ENCODE data around the gene KRTAP12-1. TPM values are rescaled to one million over a fixed set of nuclear protein-coding genes. Genes with fewer than 3 reads are reported as not detected.

The KRTAP12-1 gene
- total and polyA plus RNA-seq, 2 of the 8 experiments (the other 6 are each of a cell fraction or from before 2014, with no cell fraction given): 0.50 to 0.73 TPM

DNA sequence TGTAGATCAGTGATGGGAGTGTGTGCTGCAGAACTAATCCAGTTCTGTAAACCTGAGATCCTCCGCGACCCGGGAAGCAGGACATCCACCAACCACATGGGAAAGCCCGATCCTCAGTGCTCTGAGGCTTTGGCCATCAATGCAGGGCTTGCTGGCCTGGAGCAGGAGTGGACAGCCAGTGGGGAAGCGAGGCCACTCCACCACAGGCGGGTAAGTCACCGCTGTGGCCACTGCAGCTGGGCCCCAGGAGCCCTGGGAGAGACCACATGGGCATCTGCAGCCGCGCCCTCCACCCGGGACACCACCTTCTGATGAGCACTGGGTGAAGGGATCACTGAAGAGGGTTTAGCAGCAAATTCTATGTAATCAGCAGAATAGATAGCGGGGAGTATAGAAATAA lies 811 bp downstream of the KRTAP12-1 start:
- ChIA-PET POLR2A (ENCODE audit: partially characterized antibody) (no interaction called here), CTCF (ENCODE audit: partially characterized antibody) (interaction anchor here (1.5 kb wide), 1 partner anchor 10 kb away, joined by 3 read pairs; no protein-coding TSS in a partner anchor)
- Histone ChIP-seq H2BK20ac (ENCODE audit: low read length) (no peak overlapping the region), H2BK12ac (ENCODE audit: low read depth, low read length) (no peak overlapping the region), H3K79me2 (ENCODE audit: control insufficient read depth in 1 of 2, insufficient read depth in 2 of 2, low read length in 2 of 2) (no peaks in the 10 kb centered on the region), H3K23me2 (ENCODE audit: low read depth, low read length) (no peaks in the 10 kb centered on the region), H4K5ac (ENCODE audit: insufficient read length, low read depth, low read length) (no peak overlapping the region), H2BK15ac (ENCODE audit: low read length) (no peak overlapping the region), H2BK120ac (replicated peaks; ENCODE audit: low read depth, low read length) (no peak overlapping the region), H3K79me1 (ENCODE audit: low read depth, low read length) (no peaks in the 10 kb centered on the region), H4K8ac (ENCODE audit: extremely low read depth, insufficient read depth, low read length) (no peak overlapping the region; the same call in 1 of the 2 replicates), H3K27ac (ENCODE audit: low read depth, low read length) (no peak overlapping the region), H3K4me2 (ENCODE audit: insufficient read depth in 1 of 2, low read depth in 2 of 2, low read length in 2 of 2) (no peak overlapping the region), H3K56ac (replicated peaks; ENCODE audit: insufficient read length, low read depth, low read length) (no peak overlapping the region), H2AFZ (ENCODE audit: low read length) (no peak overlapping the region), H3K14ac (ENCODE audit: insufficient read length) (no peak overlapping the region), H3K9me3 (ENCODE audit: insufficient read depth in 2 of 2, low read depth in 1 of 2, low read length in 1 of 2) (no peaks in the 10 kb centered on the region), H3K23ac (ENCODE audit: insufficient read length) (no peak overlapping the region), H2BK5ac (ENCODE audit: low read depth, low read length) (no peak overlapping the region), H4K20me1 (replicated peaks in 1 of 2; ENCODE audit: control insufficient read depth in 1 of 2, insufficient read depth in 2 of 2, low read length in 2 of 2) (no peaks in the 10 kb centered on the region), H3K18ac (ENCODE audit: extremely low read depth, low read length) (no peak overlapping the region), H3K36me3 (ENCODE audit: control insufficient read depth in 2 of 4, insufficient read depth in 4 of 4, low read length in 3 of 4) (0 out of 8 replicates have a peak, but pooled peaks cover 0 to 2% (median 0%) of the 10 kb centered on the region in 4 experiments), H3K9ac (replicated peaks in 1 of 4; ENCODE audit: extremely low read depth in 1 of 4, low read depth in 3 of 4, low read length in 3 of 4) (no peak overlapping the region), H3K4ac (replicated peaks; ENCODE audit: insufficient read length, low read depth, low read length) (no peak overlapping the region), H3K4me1 (replicated peaks in 1 of 4; ENCODE audit: control insufficient read depth in 3 of 4, insufficient read depth in 4 of 4, low read length in 3 of 4) (peaks cover 0 to 1% (median 0%) of the 10 kb centered on the region in 4 experiments; a peak in 2 of 7 replicates), H2AK5ac (ENCODE audit: low read depth, low read length) (no peak overlapping the region), H4K91ac (replicated peaks; ENCODE audit: insufficient read length, low read length) (no peak overlapping the region), H3K4me3 (ENCODE audit: extremely low read depth in 1 of 4, insufficient read depth in 2 of 4, low read depth in 3 of 4, low read length in 4 of 4) (no peak overlapping the region), H3K27me3 (replicated peaks in 1 of 4; ENCODE audit: control insufficient read depth in 3 of 4, extremely low read depth in 1 of 4, insufficient read depth in 3 of 4, low read length in 3 of 4) (no peaks in the 10 kb centered on the region)
- TF ChIP-seq SUZ12 (IDR thresholded peaks at IDR 0.05; ENCODE audit: low read length) (no peak), SP1 (IDR thresholded peaks at IDR 0.05; ENCODE audit: low read depth, low read length) (no peak)
- 77% methylated on average over 11 of the region's 11 CpGs; no CpG with 5 or more reads in 1 of the 2 experiments for WGBS, 2 experiments (ENCODE audit: extremely low coverage in 1 of 2, insufficient coverage in 1 of 2, insufficient read length in 1 of 2, insufficient replicate concordance in 2 of 2, low coverage in 1 of 2, low lambda C conversion rate in 2 of 2, missing lambda C conversion rate in 1 of 2)
- FAIRE-seq: no peak
- DNase-seq (ENCODE audit: low read depth in 1 of 2, low spot score in 2 of 2): no peak

Data from H1 (cell line).